GM18861 (cell line): ENCODE measurements around the gene NHLRC2.

Experiments
- ATAC-seq: cut with Tn5 transposase; IDR thresholded peaks from one replicate; pipeline ENCODE4 v1.9.1; 2021; ENCODE audit not compliant: unreplicated experiment

The NHLRC2 gene

GRCh38 chr10:113858541-113858940 lies 4.1 kb downstream of the NHLRC2 start:
- ATAC-seq = no peak

- peak; percentile 49 for ATAC-seq
Observed at GRCh38 chr10:113859261-113859660, 4.8 kb downstream of the NHLRC2 start.

- ATAC-seq = no peak
Observed at GRCh38 chr10:113865901-113866300, 11.4 kb downstream of the NHLRC2 start.

GRCh38 chr10:113866551-113867394 lies 12.3 kb downstream of the NHLRC2 start:
- ATAC-seq = no peak

GRCh38 chr10:113867904-113868303 lies 13.4 kb downstream of the NHLRC2 start:
- no peak for ATAC-seq

- no peak for ATAC-seq
Observed at GRCh38 chr10:113869789-113870188, 15.3 kb downstream of the NHLRC2 start.

- no peak for ATAC-seq
Observed at GRCh38 chr10:113872139-113873030, 17.9 kb downstream of the NHLRC2 start.

GRCh38 chr10:113875212-113875611 lies 20.8 kb downstream of the NHLRC2 start:
- ATAC-seq = no peak

GRCh38 chr10:113876461-113876860 lies 22.0 kb downstream of the NHLRC2 start:
- no peak for ATAC-seq

GRCh38 chr10:113879691-113880090 lies 25.2 kb downstream of the NHLRC2 start:
- ATAC-seq = peak; percentile 87

- peak; percentile 56 for ATAC-seq
Observed at GRCh38 chr10:113880236-113880635, 25.8 kb downstream of the NHLRC2 start.

GRCh38 chr10:113882240-113882639 lies 27.8 kb downstream of the NHLRC2 start:
- ATAC-seq = no peak

GRCh38 chr10:113889911-113890310 lies 35.5 kb downstream of the NHLRC2 start:
- ATAC-seq = no peak

GRCh38 chr10:113890769-113891168 lies 36.3 kb downstream of the NHLRC2 start:
- ATAC-seq = no peak

- ATAC-seq = no peak
Observed at GRCh38 chr10:113891476-113891875, 37.0 kb downstream of the NHLRC2 start.

GRCh38 chr10:113893570-113893969 lies 39.1 kb downstream of the NHLRC2 start:
- no peak for ATAC-seq

- ATAC-seq = no peak
Observed at GRCh38 chr10:113894581-113894980, 40.1 kb downstream of the NHLRC2 start.

- ATAC-seq = no peak
Observed at GRCh38 chr10:113895018-113895417, 40.6 kb downstream of the NHLRC2 start.

GRCh38 chr10:113897693-113898618 lies 43.5 kb downstream of the NHLRC2 start:
- no peak for ATAC-seq

GRCh38 chr10:113899952-113900598 lies 45.6 kb downstream of the NHLRC2 start:
- ATAC-seq = no peak
